ENCODE data around the gene VSTM2B.

Gene VSTM2B

DNA sequence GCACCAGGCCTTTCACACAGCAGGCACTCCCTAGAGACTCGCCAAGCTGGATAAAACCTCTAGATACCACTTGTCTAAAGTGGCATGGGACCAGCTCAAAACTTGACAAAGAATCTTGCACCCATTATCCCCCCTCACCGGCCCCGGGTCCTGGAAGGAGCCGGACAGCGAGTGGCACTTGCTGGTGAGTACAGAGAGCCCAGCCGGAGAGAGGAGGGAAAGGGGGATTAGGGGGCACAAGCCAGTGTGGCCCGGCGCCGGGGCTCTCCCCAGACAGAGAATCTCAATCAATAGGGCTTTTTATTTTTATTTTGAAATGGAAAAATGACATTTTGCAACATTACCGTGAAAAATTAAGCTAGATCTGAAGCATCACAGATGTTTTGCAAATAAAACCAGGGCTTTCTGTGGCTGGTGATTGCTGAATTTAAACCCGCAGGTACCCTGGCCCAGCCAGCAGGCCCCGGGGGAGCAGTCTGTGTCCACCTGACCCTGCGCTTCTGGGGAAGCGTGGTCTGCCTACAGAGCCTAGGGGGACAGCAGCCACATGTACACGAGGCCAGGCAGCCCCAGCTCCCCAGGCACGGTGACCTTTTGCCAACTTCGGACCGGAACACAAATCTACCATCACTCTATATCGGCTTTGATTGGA is 10.0 kb upstream of the VSTM2B start:
- DNase-seq (ENCODE audit: low read depth in 3 of 3) = no peak

DNA sequence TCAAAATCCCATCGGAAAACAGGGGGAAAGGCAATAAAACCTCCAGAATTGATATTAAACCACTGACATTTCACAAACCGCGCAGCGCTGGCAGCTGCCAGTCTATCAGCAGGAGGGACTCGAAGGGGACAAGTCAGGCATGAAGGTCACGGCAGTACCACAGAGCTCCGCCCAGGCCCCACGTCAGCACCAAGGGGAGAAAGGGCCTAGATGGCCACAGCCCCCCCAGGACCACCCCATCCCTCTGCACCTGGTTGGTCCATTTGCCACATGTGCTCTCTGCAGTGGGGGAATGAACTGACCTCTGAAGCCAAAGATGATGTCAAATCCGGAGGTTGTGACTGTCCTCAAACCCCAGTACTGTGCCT is 9.5 kb upstream of the VSTM2B start:
- no peak for DNase-seq (ENCODE audit: low read depth in 3 of 3)

DNA sequence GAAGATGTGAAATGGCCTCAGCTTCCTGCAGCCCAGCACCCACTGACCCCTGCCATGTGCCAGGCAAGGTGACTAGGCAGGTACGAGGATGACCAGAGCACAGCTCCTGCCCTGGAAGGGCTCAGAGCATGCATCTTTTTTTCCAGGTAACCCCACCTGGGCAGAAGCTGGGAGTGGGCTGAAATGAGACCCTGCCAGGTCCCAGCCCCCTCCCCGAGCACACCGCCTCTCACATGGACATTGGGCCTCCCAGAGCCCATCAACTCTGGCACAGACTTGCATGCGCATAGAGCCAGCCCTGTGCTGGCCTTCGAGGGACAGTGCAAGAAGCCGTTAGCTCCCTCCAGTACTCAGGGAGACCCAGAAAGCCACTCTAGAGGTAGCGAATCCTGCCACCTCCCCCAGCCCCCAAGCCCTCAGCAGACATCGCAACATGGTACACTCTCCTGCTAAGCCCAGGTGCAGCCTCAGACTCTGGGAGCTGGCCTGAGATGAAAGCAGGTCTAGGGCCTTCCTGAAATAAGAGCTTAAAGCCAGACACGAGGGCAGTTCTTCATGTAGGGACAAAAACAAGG is 8.9 kb upstream of the VSTM2B start:
- no peak for DNase-seq (ENCODE audit: low read depth in 3 of 3)

DNA sequence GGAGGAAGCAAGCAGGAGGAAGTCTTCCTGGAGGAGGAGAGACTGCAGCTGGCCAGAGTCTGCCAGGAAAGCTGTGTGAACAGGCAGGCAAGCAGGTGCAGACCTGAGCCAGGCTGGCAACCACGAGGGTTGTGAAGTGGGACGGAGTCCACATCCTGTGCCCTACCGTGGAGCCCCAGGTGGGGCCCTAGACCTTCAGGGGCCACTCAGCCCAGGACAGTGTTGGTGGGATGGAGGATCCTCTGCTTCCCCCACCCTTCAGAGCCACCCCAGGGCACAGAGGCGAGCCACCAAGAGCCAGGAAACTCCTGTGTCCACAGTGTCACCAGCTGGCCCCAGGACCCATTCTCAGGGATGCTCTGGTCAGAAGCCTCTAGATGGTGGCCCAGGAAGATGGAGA is 8.4 kb upstream of the VSTM2B start:
- no peak for DNase-seq (ENCODE audit: low read depth in 3 of 3)

DNA sequence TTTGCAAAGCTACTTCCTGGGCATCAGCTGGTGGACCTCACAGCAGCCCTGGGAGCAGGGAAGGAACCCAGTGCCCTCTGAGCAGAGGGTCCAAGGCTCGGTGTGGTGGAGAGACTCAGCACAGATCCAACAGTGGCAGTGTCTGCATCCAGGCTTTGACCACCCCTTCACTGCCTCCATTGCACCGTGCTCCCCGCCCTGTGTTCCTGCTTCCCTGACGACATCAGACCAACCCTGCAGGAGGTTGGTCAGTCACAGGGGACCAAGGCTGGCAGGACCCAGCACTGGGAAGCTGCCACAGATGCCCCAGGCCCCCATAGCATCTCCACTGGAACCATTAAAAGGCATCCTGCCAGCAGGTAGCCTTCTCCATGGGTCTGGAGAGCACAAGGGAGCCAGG is 7.8 kb upstream of the VSTM2B start:
- no peak for DNase-seq (ENCODE audit: low read depth in 3 of 3)

DNA sequence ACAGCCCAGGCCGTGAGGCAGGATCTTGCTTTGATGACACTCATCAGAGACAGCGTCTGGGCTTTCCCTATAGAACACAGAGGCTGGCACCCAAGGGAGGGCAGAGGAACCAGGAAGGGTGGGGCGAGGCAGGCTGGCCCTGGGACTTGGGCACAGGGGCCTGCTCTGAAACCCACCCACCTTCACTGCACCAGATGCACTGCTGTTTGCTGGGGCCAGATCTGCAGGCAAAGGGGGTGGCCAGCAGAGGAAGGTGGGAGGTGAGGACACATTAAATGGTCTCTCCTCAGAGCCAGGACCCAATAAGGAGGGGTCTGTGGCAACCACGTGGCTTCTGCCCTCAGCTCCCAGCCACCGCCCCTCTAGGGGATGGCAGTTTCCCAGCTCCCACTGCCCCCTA is 6.6 kb upstream of the VSTM2B start:
- DNase-seq (ENCODE audit: low read depth in 3 of 3) = no peak

DNA sequence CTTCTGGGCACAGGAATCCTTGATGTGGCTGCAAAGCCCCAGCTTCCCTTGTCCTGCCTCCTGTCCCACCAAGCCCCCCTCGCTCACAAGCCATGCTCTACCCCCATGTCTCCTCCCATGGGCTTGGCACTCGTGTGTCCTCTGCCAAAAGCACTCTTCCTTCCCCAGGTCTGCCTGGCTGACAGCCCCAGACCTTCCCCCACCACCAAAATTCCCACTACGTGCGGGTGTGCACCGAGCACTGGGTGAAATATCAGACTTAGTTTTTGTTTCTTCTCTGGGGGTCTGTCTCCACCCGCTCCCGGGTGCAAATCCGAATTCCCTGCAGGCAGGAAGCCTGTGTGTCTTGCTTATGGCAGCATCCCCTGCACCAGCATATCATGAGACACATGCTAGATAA is 5.9 kb upstream of the VSTM2B start:
- no peak for DNase-seq (ENCODE audit: low read depth in 3 of 3)

DNA sequence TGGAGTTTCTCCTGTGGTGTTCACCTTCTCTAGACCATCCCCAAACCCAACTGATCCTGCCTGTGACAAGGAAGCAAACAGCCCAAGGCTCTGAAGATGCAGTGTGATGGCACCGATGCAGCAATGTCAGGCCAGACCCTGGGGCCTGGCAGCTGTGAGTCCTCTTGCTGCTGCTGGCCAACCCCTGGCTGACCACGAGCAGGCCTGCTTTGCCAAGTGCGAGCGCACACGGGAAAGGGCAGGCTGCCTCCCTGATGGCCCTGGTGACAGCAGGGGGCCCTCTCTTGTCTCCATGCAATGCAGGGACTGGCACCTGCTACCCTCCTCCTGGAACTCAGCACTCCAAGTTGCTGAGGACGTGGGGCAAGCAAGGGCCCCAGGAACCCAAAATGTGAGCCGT is 5.4 kb upstream of the VSTM2B start:
- no peak for DNase-seq (ENCODE audit: low read depth in 3 of 3)

DNA sequence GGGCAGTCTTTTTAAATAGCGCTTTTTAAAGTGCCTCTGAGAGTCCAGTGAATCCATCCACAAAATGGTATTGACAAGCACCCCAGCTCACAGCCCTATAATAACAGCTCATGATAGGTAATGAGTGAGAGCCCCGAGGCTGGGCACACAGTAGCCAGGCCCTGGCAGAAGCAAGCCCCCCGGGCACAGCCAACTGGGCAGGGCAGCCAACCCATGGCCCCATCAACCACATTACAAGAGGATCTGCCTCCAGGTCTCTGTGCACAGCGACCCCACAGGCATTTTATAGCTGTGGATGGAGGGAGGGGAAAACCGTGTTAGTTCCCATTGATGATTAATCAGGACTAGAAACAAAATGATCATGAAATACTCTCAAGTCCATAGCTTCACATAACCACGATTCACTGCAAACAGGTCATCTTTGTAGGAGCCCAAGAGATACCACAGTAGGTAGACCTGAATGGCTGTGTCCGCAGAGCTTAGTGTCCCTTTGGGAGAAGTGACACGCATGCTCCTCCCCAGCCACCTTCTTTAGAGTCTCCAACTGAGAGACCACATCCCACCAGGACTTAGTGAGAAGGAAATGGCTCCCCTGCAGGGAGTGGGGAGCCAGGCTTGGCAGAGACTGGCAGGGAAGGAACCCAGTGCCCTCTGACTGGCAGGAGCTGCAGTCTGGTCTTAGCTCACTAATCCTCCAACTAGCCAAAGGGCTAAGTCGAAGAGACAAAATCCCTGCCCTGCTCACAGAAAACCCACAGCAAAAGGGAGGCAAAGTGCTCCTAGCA is 4.3 kb upstream of the VSTM2B start:
- DNase-seq (ENCODE audit: low read depth in 3 of 3) = no peak

DNA sequence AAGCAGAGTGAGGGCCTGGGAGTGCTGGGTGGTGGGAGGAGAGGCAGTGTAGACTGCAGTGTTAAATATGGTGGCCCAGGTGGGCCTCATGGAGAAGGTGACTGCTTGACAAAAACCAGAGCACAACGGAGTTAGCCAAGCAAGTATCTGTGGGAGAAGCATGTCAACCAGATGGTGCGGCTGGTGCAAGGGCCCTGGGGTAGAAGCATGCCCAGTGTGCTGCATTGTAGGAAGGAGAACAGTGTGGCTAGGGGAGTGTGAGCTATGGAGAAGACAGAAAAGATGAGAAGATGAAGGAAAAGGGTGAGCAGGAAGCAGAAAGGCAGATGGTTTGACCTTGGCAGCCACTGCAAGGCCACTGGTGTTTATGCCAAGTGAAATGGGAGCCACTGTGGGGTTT is 2.2 kb upstream of the VSTM2B start:
- DNase-seq (ENCODE audit: low read depth in 3 of 3) = no peak

DNA sequence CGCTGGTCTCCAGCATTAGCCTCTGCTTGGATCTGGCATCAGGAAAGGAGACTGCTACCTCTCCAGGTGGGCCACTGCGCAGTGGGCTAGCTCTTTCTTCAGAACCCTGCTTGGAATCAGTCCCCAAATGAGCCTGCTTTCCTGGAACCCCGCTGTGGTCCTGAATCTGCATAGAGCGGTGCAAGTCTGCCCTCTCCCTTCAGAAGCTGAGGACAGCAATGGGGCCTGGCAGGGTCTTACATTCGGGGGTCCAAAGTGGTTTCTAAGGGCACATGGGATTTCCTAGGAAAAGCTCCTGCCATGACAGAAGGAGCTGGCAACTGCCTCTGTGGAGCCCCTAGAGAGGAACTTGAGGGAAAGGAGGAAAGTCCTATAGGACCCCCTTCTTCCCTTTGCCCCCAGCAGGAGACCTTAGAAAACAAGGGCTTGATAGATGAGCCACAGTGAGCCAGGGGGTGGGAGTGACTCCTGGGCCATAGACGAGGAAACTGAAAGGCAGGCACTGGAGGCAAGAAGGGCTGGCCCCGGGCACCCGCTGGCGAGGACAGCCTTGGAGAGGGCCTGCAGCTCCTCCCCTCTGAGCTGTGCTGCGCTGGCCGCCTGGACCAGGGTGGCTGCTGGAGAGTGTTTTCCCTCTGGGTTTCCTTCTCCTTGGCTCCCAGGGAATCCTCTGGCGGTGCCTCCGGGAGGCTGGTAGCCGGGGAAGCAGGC is 1.4 kb upstream of the VSTM2B start:
- DNase-seq (ENCODE audit: low read depth in 3 of 3) = no peak

DNA sequence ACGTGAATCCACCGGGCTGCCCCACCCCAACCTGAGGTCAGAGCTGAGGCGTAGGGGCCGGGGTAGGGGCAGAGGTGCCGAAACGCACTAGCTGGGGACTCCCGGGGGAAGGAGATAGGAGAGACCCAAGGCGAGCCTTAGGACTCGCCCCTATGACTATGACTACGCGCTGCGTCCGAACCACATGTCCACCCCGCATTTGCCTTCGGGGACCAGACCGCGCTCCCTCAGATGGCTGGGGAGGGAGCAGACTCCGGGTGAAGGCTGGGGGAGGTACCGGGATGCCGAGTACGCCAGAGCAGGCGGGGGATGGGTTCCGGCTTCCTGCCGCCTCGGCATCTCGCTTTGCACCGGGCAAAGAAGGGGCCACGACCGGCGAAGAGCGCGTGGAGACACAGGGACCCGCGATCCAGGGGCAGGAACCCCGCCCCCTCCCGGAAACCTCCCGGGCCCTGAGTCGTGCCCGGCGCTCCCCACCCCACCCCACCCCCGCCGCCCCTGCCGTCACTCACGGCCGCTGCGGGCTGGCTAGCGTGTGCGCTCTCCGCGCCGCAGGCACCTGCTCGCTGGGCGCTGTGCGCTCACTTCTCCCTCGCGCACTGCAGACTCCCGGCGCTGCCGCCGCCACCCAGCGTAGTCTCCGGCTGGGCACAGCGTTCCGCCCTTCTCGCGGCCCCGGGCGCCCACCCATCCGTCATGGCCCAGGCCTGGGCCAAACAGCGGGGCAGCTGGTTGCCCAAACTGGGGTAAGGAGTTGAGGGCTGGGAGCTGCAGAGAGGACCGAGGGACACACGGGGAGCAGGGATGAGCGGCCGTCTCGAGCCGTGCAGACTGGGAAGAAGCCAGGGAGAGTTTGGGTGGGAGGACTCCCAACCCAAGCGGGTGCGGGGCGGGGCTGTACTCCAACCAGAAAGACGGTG is 622 bp upstream of the VSTM2B start:
- no peak for DNase-seq (ENCODE audit: low read depth in 3 of 3)

DNA sequence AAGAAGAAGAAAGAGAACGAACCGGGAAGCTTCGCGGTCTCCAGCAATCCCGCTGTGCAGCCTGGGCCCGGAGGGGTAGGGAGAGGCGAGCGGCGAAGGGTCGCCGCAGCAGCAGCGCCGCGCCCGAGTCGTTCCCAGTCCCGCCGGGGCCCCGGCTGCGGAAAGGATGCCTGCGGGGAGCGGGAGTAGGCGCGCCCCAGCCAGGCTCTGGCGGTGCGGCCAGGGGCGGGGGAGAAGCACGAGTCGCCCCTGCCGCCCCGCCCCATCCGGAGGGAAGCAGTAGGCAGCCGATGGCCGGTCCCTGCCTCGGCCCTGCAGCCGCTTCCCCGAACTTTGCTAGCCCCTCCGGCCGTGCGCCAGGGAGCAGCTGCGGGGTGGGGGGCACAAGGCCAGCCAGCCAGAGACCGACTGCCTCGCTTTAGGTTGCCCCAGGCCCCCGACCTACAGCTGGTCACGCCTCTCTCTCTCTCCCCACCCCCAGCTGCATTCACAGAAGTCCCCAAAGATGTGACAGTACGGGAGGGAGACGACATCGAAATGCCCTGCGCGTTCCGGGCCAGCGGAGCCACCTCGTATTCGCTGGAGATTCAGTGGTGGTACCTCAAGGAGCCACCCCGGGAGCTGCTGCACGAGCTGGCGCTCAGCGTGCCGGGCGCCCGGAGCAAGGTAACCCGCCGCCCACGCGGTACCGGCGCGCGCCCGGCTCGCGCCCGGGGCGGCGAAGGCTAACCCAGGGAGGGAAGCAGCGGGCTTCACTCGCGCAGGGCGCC is 1.1 kb downstream of the VSTM2B start:
- peak in 1 of 3 experiments; percentile 50 for DNase-seq (ENCODE audit: low read depth in 3 of 3)

DNA sequence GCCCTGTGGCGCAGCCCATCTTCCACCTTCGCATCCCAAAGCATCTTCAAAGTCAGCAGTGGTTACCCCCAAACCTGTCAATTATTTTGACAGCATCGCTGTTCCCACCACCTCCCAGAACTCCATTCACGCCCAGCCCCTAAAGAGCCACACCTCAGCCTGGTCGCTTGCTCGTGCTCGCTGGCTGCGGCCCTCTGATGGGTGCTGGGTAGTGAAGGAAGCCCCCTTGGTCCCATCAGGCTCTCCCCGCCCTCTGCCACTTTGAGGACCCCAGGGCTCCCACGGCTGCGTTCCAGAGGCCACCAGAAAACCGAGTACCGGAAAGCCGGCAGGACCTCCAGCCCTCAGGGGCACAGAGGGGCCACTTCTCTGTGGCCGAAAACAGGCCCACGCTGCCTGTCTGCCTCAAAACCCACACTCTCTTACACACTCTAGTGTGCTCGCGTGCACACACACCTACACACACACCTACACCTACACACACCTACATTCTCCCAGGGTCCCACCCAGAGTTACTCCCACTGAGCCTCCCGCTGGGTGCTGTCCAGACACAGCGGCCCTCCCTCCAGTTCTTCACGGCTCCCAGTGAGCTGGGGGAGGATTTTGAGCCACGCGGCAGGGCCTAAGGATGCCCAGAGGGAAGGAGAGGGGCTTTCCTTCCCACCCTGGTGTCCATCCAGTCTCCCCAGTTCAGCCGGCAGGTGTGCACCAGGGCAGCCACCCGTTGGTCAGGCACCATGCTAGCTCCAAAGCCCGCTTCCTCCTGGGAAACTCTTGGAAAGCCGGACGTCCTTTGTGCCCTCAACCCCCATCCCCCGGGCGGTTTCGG is 1.9 kb downstream of the VSTM2B start:
- no peak for DNase-seq (ENCODE audit: low read depth in 3 of 3)

DNA sequence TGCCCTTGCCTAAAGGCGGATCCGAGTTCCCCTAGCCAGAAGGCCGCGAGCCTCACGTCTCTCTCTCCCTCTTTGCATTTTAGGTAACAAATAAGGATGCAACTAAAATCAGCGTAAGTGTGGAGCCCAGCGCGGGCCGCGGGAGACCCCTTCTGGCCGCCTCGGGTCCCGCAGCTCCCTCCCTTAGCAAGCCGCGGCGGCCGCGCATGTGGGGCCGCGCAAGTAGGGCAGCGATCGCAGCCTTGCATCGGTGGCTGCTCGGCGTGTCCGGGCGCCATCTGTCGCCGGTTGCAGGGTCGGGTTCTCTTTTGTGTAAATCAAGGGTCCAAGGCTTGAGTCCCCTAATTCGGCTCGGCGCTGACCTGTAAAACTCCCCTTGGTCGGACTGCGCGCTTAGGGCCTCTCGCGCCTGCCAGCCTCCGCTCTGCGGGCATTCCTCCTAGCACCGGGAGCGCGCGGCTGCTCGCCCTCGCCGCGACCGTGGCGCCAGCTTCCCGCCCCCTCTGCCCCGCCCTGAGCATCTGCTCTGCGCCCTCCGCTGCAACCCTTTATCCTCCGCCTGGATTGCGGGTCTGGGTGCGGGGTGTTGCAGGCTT is 2.7 kb downstream of the VSTM2B start:
- peak; percentile 20 to 78 (median 50) for DNase-seq (ENCODE audit: low read depth in 3 of 3)

DNA sequence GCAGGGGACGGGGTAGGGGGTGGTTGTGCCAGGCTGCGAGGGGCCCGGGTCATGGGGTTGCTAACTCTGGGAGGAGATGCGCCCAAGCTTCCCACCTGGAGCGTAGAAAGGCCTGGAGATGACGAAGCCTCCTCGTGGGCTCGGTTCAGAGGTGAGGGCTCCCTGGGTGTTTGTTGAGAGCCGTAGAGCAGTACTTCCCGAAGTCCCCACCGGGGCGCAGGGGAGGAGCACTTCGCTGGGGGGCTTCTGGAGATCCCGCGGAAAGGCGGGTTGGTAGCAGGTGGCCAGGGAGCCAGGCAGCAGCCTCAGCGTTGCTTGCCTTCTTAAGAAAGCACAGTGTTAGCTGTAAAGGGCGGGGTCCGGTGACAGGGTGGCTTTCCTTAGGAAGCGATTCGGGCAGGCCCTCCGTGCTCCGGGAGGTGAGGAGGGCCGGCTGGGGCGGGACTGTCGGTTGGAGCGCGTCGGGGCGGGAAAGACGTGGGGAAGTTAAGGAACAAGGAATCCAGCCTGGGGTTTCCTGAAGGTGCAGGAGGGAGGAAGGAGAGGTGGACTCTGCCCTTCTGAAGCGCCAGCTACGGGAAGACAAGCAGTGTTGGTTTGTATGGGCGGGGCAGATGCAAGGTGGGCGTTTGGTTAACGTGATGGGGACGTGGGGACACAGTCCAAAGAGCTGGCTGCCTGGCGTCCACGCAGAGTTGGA is 3.3 kb downstream of the VSTM2B start:
- DNase-seq (ENCODE audit: low read depth in 3 of 3) = no peak

DNA sequence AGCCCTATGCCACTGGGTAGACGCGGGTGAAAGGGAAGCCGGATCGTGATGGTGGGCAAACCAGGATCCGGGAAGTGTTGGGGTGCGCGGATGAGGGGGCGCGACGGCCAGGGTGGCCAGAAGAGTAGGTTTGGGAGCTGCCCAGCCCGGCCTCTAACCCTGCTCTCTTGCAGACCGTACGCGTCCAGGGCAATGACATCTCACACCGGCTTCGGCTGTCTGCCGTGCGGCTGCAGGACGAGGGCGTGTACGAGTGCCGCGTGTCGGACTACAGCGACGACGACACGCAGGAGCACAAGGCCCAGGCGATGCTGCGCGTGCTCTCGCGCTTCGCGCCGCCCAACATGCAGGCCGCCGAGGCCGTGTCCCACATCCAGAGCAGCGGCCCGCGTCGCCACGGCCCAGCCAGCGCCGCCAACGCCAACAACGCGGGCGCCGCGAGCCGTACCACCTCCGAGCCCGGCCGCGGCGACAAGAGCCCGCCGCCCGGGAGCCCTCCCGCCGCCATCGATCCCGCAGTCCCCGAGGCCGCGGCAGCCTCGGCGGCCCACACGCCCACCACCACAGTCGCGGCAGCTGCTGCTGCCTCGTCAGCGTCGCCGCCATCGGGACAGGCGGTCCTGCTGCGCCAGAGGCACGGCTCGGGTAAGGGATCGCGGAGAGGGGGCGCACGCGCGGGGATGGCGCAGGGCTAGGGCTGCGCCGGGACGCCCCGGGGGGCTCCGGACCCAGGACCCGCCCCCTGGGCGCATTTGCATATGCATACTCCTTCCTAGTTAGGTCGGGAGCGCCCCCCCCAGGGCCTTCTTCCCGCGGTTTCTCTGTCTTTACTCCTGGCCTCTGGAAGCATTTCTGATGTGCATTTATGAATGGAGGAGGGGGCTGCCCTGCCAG is 4.1 kb downstream of the VSTM2B start:
- DNase-seq (ENCODE audit: low read depth in 3 of 3) = no peak
